GM19239 (cell line): ENCODE results near the gene C12orf76.

Experiments
- DNase-seq: peaks from one replicate; pipeline ENCODE4 v3.0.0; 2011; ENCODE audit warnings: low spot score; ENCODE audit not compliant: insufficient read length
- FAIRE-seq: peaks from 2 replicates; lab custom pipeline; 2011; peaks lifted over from hg19 to GRCh38; lab: Jason Lieb, UNC

Gene C12orf76

GRCh38 chr12:109998241-109998903 lies 50.0 kb downstream of the C12orf76 start:
- DNase-seq, result no peak

GRCh38 chr12:109997393-109997792 lies 50.9 kb downstream of the C12orf76 start:
- DNase-seq, result no peak
- FAIRE-seq, result no peak

More at GRCh38 chr12:109998241-109998903, 50.0 kb downstream of the C12orf76 start:
- no peak for FAIRE-seq

GRCh38 chr12:109996483-109996853 lies 51.9 kb downstream of the C12orf76 start:
- FAIRE-seq (no peak), DNase-seq (no peak)

GRCh38 chr12:109995686-109996482 lies 52.4 kb downstream of the C12orf76 start, which contains the start of gene GIT2:
TSS of gene GIT2 (minus strand) at chr12:109996368. CDS start at chr12:109996224, 144 bp downstream.
- DNase-seq, result peak; percentile 93
- FAIRE-seq, result peak; percentile 91

- DNase-seq (no peak), FAIRE-seq (no peak)
Measured at GRCh38 chr12:109995361-109995685, 53.0 kb downstream of the C12orf76 start.

GRCh38 chr12:109994401-109995175 lies 53.7 kb downstream of the C12orf76 start:
- FAIRE-seq (peak; percentile 66), DNase-seq (no peak)

GRCh38 chr12:109993091-109993490 lies 55.2 kb downstream of the C12orf76 start:
- FAIRE-seq, result no peak

GRCh38 chr12:109991586-109991985 lies 56.7 kb downstream of the C12orf76 start:
- FAIRE-seq, result no peak
- no peak for DNase-seq

More at GRCh38 chr12:109993091-109993490, 55.2 kb downstream of the C12orf76 start:
- DNase-seq, result no peak
